ENCODE data around the gene GGCX.
"Not testable (repeated sequence)": the region's sequence is repeated elsewhere in the genome, so short reads cannot be mapped to it uniquely, and the experiment has no call there.

Gene GGCX

GRCh38 chr2:85593023-85593422 lies 31.7 kb upstream of the GGCX start:
- TF ChIP-seq CTCF (IDR thresholded peaks at IDR 0.05; ENCODE audit: insufficient read depth, low read depth, low read length, missing control alignments) = no peak
- no peak for DNase-seq (ENCODE audit: low read depth)

GRCh38 chr2:85592299-85592698 lies 31.0 kb upstream of the GGCX start:
- H3K4me3 ChIP-seq (ENCODE audit: low read length) = not testable (repeated sequence)

More at GRCh38 chr2:85593023-85593422, 31.7 kb upstream of the GGCX start:
- no peak overlapping the region for H3K4me3 ChIP-seq (ENCODE audit: low read length)

GRCh38 chr2:85591563-85591962 lies 30.3 kb upstream of the GGCX start:
- no peak overlapping the region for H3K4me3 ChIP-seq (ENCODE audit: low read length)
- TF ChIP-seq CTCF (IDR thresholded peaks at IDR 0.05; ENCODE audit: insufficient read depth, low read depth, low read length, missing control alignments) = no peak
- DNase-seq (ENCODE audit: low read depth) = no peak

More at GRCh38 chr2:85592299-85592698, 31.0 kb upstream of the GGCX start:
- DNase-seq (ENCODE audit: low read depth) = not testable (repeated sequence)

- TF ChIP-seq CTCF (IDR thresholded peaks at IDR 0.05; ENCODE audit: insufficient read depth, low read depth, low read length, missing control alignments) = no peak
- H3K4me3 ChIP-seq (ENCODE audit: low read length) = no peak overlapping the region
- DNase-seq (ENCODE audit: low read depth) = no peak
These were observed 29.7 kb upstream of the GGCX start for GRCh38 chr2:85590950-85591349.

- TF ChIP-seq CTCF (IDR thresholded peaks at IDR 0.05; ENCODE audit: insufficient read depth, low read depth, low read length, missing control alignments) = no peak
- peak; percentile 68 for DNase-seq (ENCODE audit: low read depth)
- no peak overlapping the region for H3K4me3 ChIP-seq (ENCODE audit: low read length)
These were observed 28.9 kb upstream of the GGCX start for GRCh38 chr2:85589982-85590791.

DNA sequence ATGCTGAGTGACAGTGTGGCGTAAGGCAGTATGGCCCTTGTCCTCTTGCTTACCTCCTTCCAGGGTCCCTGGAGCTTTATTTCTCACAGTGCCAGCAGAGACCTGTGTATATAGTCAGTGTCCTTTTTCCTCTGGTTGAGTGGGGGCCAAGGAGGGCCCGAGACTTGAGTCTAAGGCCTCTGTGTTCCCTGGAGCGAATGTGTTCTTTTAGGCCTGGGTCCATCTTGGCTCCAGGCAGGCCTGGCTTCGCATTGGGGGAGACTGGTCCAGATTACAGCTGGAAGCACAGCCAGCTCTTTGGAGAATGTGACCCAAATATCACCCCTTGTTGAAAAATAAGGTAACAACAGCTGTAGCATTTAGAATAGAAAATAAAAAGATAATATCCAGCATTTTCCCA lies 27.9 kb upstream of the GGCX start:
- H3K4me3 ChIP-seq (ENCODE audit: low read length) = no peak overlapping the region
- no peak for TF ChIP-seq CTCF (IDR thresholded peaks at IDR 0.05; ENCODE audit: insufficient read depth, low read depth, low read length, missing control alignments)
- DNase-seq (ENCODE audit: low read depth) = no peak

DNA sequence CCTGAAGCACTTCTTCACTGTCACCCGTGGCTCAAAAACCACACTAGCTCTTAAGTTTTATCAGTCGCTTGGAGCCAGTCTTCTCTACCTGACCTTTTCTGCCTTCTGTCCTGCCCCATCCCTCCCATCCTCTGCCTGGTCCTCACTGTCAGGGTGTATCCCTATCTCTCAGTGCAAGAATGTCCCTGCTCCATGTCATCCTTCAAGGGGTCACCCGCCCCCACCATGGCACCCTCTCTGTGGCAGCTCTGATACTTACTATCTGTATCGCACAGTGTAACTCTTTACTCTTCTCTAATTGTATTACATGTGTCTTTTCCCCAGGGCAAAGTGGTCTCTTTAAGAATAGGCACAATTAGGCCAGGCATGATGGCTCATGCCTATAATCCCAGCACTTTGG lies 27.4 kb upstream of the GGCX start:
- DNase-seq (ENCODE audit: low read depth) = no peak
- no peak overlapping the region for H3K4me3 ChIP-seq (ENCODE audit: low read length)
- TF ChIP-seq CTCF (IDR thresholded peaks at IDR 0.05; ENCODE audit: insufficient read depth, low read depth, low read length, missing control alignments) = no peak

Measured in epithelial cell of esophagus (primary cell).